Activated CD4-positive, alpha-beta T cell treated with anti-CD3 and anti-CD28 coated beads for 36 hours (primary cell): ENCODE results near the gene ELMO2. TPM values are rescaled to one million over a fixed set of nuclear protein-coding genes. Genes with fewer than 3 reads are reported as not detected.

Experiments
- ATAC-seq: fragments of 200-7000 bp; cut with Tn5 transposase; one replicate; pipeline ENCODE4 v1.10.0; 2021; ENCODE audit warnings: mild to moderate bottlenecking, moderate library complexity
- CTCF ChIA-PET: fragments of 350-600 bp; sonication (Branson Sonifier 250); formaldehyde crosslinking; loops from one replicate; lab custom pipeline; 2021; ENCODE audit warnings: antibody characterized with exemption; lab: Charles Lee
- POLR2A ChIA-PET: fragments of 350-600 bp; sonication (Branson Sonifier 250); formaldehyde crosslinking; loops from one replicate; lab custom pipeline; 2021; ENCODE audit warnings: antibody characterized with exemption, inconsistent platforms; lab: Charles Lee
- DNase-seq: peaks from one replicate; pipeline ENCODE4 v3.0.0-alpha.2; 2020
- H3K27ac Mint-ChIP-seq: one replicate; pipeline ENCODE4 v1.8.0; 2021; ENCODE audit warnings: mixed read lengths
- H3K27me3 Mint-ChIP-seq: one replicate; pipeline ENCODE4 v1.8.0; 2021; ENCODE audit warnings: mixed read lengths
- H3K36me3 Mint-ChIP-seq: one replicate; pipeline ENCODE4 v1.8.0; 2021; ENCODE audit warnings: low read depth, mixed read lengths
- H3K4me1 Mint-ChIP-seq: one replicate; pipeline ENCODE4 v1.8.0; 2021; ENCODE audit warnings: mixed read lengths
- H3K4me3 Mint-ChIP-seq: one replicate; pipeline ENCODE4 v1.8.0; 2021; ENCODE audit warnings: mild to moderate bottlenecking, moderate library complexity, mixed read lengths
- H3K9me3 Mint-ChIP-seq: one replicate; pipeline ENCODE4 v1.8.0; 2021; ENCODE audit warnings: low read depth, mixed read lengths
- intact Hi-C, 2 experiments: fragments of 100-400 bp; cut with DNase I in 1 of 2; cut with micrococcal nuclease in 1 of 2; formaldehyde crosslinking; loops; one replicate each; pipeline versions ENCODE4 v1.14.2 to v1.15.1; 2022 to 2024; cut with DNase I, micrococcal nuclease
- total RNA-seq, 2 experiments: library from RNA; stranded (reverse); gene quantifications; one replicate each; pipeline ENCODE4 v1.2.3, GENCODE V29; 2021

ELMO2 gene, protein sequence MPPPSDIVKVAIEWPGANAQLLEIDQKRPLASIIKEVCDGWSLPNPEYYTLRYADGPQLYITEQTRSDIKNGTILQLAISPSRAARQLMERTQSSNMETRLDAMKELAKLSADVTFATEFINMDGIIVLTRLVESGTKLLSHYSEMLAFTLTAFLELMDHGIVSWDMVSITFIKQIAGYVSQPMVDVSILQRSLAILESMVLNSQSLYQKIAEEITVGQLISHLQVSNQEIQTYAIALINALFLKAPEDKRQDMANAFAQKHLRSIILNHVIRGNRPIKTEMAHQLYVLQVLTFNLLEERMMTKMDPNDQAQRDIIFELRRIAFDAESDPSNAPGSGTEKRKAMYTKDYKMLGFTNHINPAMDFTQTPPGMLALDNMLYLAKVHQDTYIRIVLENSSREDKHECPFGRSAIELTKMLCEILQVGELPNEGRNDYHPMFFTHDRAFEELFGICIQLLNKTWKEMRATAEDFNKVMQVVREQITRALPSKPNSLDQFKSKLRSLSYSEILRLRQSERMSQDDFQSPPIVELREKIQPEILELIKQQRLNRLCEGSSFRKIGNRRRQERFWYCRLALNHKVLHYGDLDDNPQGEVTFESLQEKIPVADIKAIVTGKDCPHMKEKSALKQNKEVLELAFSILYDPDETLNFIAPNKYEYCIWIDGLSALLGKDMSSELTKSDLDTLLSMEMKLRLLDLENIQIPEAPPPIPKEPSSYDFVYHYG
- total RNA-seq: 10 to 100 TPM; 47.4 to 54.6 TPM

GRCh38 chr20:46406200-46406985 is at the start of gene ELMO2:
ELMO2 (minus strand) TSS chr20:46406615; CDS start chr20:46394482, 12,133 bp downstream.
- ATAC-seq: peak; percentile 85
- intact Hi-C loops: loop anchor here (1.0 to 2.0 kb wide), 11 partner anchors 42 to 950 kb away; partner anchors contain the start of genes TP53RK (in 2 of the 2), ZNF335 (in 2 of the 2) and ZMYND8 (in 1 of the 2)
- peak; percentile 98 for DNase-seq
- H3K9me3 Mint-ChIP-seq: no peaks in the 10 kb centered on the region
- H3K4me3 Mint-ChIP-seq: peak within 1 kb of the TSS; percentile 88
- no peaks in the 10 kb centered on the region for H3K27me3 Mint-ChIP-seq
- peaks cover 4% of the 10 kb centered on the region for H3K36me3 Mint-ChIP-seq
- POLR2A ChIA-PET: interaction anchor here (0.9 to 1.7 kb wide), 4 partner anchors 23 to 107 kb away, joined by 3 to 8 read pairs (median 6); partner anchors contain the start of gene ZNF334
- peak within 1 kb of the TSS; percentile 85 for H3K27ac Mint-ChIP-seq
- H3K4me1 Mint-ChIP-seq: peaks cover 65% of the 10 kb centered on the region
- CTCF ChIA-PET: interaction anchor here (0.9 to 1.5 kb wide), 5 partner anchors 15 to 281 kb away, joined by 3 to 11 read pairs (median 4); no protein-coding TSS in a partner anchor

DNA sequence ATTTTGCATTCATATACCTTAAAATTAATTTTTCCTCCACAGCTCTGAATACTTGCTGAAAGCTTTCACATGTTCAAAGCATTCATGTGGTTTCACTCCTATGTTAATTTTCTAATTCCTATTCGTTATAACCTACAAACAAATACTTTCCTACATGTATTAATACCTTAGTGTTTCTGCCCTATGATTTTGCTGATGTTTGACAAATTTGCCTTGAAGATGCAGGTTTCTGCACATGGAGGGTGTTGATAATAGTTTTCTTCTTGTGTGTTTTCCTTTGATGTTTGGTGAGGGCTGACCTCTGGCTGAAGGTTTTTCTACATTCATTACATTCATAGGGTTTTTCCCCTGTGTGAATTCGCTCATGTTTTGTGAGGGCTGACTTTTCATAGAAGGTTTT is 49.3 kb upstream of the ELMO2 start:
- ATAC-seq: no peak
- CTCF ChIA-PET: no interaction called here
- H3K27me3 Mint-ChIP-seq: peaks cover 37% of the 10 kb centered on the region

GRCh38 chr20:46446851-46447250 is 40.4 kb upstream of the ELMO2 start:
- H3K36me3 Mint-ChIP-seq: no peaks in the 10 kb centered on the region
- CTCF ChIA-PET: no interaction called here
- H3K4me1 Mint-ChIP-seq: no peaks in the 10 kb centered on the region
- no peaks in the 10 kb centered on the region for H3K9me3 Mint-ChIP-seq
- ATAC-seq (no peak), DNase-seq (no peak)
- H3K27me3 Mint-ChIP-seq: peaks cover 34% of the 10 kb centered on the region
- H3K27ac Mint-ChIP-seq: no peak overlapping the region
- no peak overlapping the region for H3K4me3 Mint-ChIP-seq
- intact Hi-C loops: no loop called here
- POLR2A ChIA-PET: no interaction called here

More for the DNA sequence above, 49.3 kb upstream of the ELMO2 start:
- POLR2A ChIA-PET: no interaction called here
- intact Hi-C loops: no loop called here
- Mint-ChIP-seq H3K9me3 (peaks cover 20% of the 10 kb centered on the region), H3K27ac (no peak overlapping the region), H3K4me1 (no peaks in the 10 kb centered on the region), H3K4me3 (no peak overlapping the region), H3K36me3 (peaks cover 4% of the 10 kb centered on the region)
- no peak for DNase-seq

- intact Hi-C loops: loop anchor here in 1 of 2 experiments (2.0 kb wide), 1 partner anchor 307 kb away; no protein-coding TSS in a partner anchor
- Mint-ChIP-seq H3K4me3 (no peak overlapping the region), H3K9me3 (no peaks in the 10 kb centered on the region), H3K36me3 (no peaks in the 10 kb centered on the region), H3K27me3 (peaks cover 14% of the 10 kb centered on the region), H3K4me1 (no peaks in the 10 kb centered on the region), H3K27ac (no peak overlapping the region)
- ATAC-seq (no peak), DNase-seq (no peak)
- ChIA-PET CTCF (no interaction called here), POLR2A (no interaction called here)
Observed at GRCh38 chr20:46439837-46440236, 33.4 kb upstream of the ELMO2 start.

DNA sequence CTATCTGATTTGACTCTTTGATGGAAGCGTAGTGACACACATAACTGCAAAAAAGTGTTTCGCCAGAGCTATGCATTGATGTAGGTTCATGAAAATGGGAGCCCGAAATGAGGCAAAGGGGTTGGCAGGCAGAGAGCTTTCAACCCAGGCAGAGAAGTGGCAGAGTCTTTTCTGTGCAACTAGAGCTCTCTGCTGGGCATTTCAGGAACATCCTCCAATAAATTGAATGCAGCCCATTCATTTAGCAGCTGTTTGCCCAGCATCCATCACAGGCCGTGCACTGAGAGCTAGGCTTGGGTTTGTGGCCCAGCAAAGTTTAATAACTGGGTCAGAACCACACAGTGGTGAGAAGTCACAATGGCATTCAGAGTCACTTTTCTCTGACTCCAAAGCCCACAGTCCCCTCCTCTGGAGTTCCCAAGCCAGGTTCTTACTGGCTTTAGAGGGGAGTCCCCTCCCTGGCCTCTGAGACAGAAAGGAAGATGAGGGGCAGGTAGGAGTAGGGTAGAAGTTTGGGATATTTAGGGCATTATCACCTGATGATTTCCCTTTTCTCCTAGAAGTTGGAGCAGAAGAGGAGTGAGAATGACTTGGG is 31.8 kb upstream of the ELMO2 start:
- H3K27me3 Mint-ChIP-seq: peaks cover 9% of the 10 kb centered on the region
- H3K9me3 Mint-ChIP-seq: no peaks in the 10 kb centered on the region
- DNase-seq: peak; percentile 28
- no peaks in the 10 kb centered on the region for H3K4me1 Mint-ChIP-seq
- peak; percentile 44 for ATAC-seq
- H3K4me3 Mint-ChIP-seq: no peak overlapping the region
- H3K27ac Mint-ChIP-seq: no peak overlapping the region
- intact Hi-C loops: loop anchor here (1.0 to 2.0 kb wide), 2 partner anchors 131 to 305 kb away; no protein-coding TSS in a partner anchor
- ChIA-PET CTCF (interaction anchor here (0.7 to 1.9 kb wide), 8 partner anchors 10 to 306 kb away, joined by 3 to 19 read pairs (median 4); no protein-coding TSS in a partner anchor), POLR2A (interaction anchor here (0.6 kb wide), 2 partner anchors 14 to 16 kb away, joined by 4 read pairs; no protein-coding TSS in a partner anchor)
- H3K36me3 Mint-ChIP-seq: no peaks in the 10 kb centered on the region

DNA sequence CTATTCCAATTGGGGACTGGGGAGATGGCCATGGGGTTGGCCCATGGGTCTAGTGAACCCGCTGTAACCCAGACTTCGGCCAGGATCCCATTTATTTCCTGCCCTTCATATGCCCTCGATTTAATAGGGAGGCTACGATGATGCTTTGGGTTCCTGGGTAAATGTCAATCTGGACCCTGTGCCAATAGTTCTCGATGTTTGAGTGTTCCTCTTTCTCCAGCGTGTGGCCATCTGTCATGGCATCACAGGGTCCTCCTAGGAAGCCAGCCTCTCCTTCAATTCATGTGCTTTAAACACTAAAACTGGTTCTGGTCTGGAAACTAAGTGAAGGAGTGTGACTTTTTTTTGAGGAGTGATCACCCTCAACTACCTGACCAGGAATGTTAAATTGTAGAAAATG is 28.7 kb upstream of the ELMO2 start:
- ChIA-PET CTCF (no interaction called here), POLR2A (no interaction called here)
- DNase-seq (no peak), ATAC-seq (no peak)
- no peak overlapping the region for H3K27ac Mint-ChIP-seq
- H3K27me3 Mint-ChIP-seq: peaks cover 15% of the 10 kb centered on the region
- intact Hi-C loops: no loop called here
- H3K36me3 Mint-ChIP-seq: no peaks in the 10 kb centered on the region
- H3K9me3 Mint-ChIP-seq: no peaks in the 10 kb centered on the region
- H3K4me1 Mint-ChIP-seq: no peaks in the 10 kb centered on the region
- no peak overlapping the region for H3K4me3 Mint-ChIP-seq

GRCh38 chr20:46434597-46434996 is 28.2 kb upstream of the ELMO2 start:
- Mint-ChIP-seq H3K27ac (no peak overlapping the region), H3K36me3 (no peaks in the 10 kb centered on the region)

GRCh38 chr20:46433051-46433450 is 26.6 kb upstream of the ELMO2 start:
- ChIA-PET POLR2A (no interaction called here), CTCF (interaction anchor here (0.8 to 1.2 kb wide), 3 partner anchors 10 to 84 kb away, joined by 3 to 4 read pairs (median 3); no protein-coding TSS in a partner anchor)
- no peak overlapping the region for H3K27ac Mint-ChIP-seq
- intact Hi-C loops: no loop called here
- no peaks in the 10 kb centered on the region for H3K4me1 Mint-ChIP-seq
- H3K36me3 Mint-ChIP-seq: no peaks in the 10 kb centered on the region
- DNase-seq (no peak), ATAC-seq (no peak)
- peaks cover 22% of the 10 kb centered on the region for H3K27me3 Mint-ChIP-seq
- H3K4me3 Mint-ChIP-seq: no peak overlapping the region
- H3K9me3 Mint-ChIP-seq: no peaks in the 10 kb centered on the region

More at GRCh38 chr20:46434597-46434996, 28.2 kb upstream of the ELMO2 start:
- DNase-seq: no peak
- ChIA-PET CTCF (interaction anchor here (0.5 kb wide), 1 partner anchor 185 kb away, joined by 3 read pairs; no protein-coding TSS in a partner anchor), POLR2A (no interaction called here)
- Mint-ChIP-seq H3K9me3 (no peaks in the 10 kb centered on the region), H3K27me3 (peaks cover 20% of the 10 kb centered on the region), H3K4me1 (no peaks in the 10 kb centered on the region), H3K4me3 (no peak overlapping the region)
- intact Hi-C loops: no loop called here
- no peak for ATAC-seq

DNA sequence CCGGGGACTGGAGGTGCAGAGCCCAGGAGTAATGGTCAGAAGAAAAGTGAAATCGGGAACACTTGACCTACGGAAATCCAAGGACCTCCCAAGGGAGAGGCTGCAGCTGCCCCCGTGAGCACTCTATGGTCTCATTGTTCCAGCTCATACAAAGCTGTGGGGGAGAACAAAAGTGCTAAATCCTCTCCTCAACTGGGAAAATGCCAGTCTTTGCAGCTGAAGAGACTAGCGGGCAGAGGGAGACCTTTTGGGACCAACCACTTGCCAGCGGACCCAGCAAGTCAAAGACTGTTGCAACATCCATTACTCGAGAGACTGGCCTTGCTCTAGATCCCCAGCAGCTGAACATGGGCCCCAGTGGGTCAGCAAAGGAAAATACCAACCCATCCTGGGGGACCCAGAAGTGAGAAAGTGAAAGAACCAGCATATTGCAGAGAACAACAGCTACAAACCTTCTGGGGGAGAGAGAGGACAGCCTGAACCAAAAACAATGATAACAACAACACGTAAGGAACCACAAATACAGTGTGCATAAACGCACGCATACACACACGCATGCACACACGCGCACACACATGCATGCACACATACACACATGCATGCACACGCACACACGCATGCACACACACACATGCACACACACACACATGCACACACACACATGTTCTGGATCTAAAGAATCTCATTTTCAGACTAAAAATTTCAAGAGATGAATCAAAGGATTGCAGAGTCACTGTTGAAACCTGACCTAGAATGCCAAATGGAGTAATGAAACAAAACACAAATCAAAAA is 24.7 kb upstream of the ELMO2 start:
- ChIA-PET POLR2A (no interaction called here), CTCF (interaction anchor here (1.1 kb wide), 2 partner anchors 11 to 124 kb away, joined by 3 to 4 read pairs; no protein-coding TSS in a partner anchor)
- H3K36me3 Mint-ChIP-seq: no peaks in the 10 kb centered on the region
- no peak overlapping the region for H3K4me3 Mint-ChIP-seq
- H3K27ac Mint-ChIP-seq: no peak overlapping the region
- intact Hi-C loops: no loop called here
- peaks cover 35% of the 10 kb centered on the region for H3K27me3 Mint-ChIP-seq
- no peaks in the 10 kb centered on the region for H3K4me1 Mint-ChIP-seq
- DNase-seq (no peak), ATAC-seq (no peak)
- H3K9me3 Mint-ChIP-seq: no peaks in the 10 kb centered on the region

DNA sequence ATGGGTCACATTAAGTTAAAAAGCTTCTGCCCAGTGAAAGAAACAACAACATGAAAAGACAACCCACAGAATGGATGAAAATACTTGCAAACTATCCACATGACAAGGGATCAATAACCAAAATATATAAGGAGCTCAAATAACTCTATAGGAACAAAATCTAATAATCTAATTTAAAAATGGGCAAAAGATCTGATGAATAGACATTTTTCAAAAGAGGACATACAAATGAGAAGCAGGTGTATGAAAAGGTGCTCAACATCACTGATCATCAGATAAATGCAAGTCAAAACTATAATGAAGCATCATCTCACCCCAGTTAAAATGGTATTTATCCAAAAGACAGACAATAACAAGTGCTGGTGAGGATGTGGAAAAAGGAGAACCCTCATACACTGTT is 21.0 kb upstream of the ELMO2 start:
- no peaks in the 10 kb centered on the region for H3K36me3 Mint-ChIP-seq
- H3K27ac Mint-ChIP-seq: no peak overlapping the region
- DNase-seq: no peak
- intact Hi-C loops: no loop called here
- H3K4me1 Mint-ChIP-seq: no peaks in the 10 kb centered on the region
- no peak overlapping the region for H3K4me3 Mint-ChIP-seq
- ChIA-PET CTCF (interaction anchor here (0.7 to 1.7 kb wide), 2 partner anchors 10 to 42 kb away, joined by 3 to 5 read pairs; no protein-coding TSS in a partner anchor), POLR2A (no interaction called here)
- no peaks in the 10 kb centered on the region for H3K9me3 Mint-ChIP-seq
- H3K27me3 Mint-ChIP-seq: peaks cover 42% of the 10 kb centered on the region
- ATAC-seq: no peak
